ENCODE results near the gene MAD1L1.

Gene MAD1L1

DNA sequence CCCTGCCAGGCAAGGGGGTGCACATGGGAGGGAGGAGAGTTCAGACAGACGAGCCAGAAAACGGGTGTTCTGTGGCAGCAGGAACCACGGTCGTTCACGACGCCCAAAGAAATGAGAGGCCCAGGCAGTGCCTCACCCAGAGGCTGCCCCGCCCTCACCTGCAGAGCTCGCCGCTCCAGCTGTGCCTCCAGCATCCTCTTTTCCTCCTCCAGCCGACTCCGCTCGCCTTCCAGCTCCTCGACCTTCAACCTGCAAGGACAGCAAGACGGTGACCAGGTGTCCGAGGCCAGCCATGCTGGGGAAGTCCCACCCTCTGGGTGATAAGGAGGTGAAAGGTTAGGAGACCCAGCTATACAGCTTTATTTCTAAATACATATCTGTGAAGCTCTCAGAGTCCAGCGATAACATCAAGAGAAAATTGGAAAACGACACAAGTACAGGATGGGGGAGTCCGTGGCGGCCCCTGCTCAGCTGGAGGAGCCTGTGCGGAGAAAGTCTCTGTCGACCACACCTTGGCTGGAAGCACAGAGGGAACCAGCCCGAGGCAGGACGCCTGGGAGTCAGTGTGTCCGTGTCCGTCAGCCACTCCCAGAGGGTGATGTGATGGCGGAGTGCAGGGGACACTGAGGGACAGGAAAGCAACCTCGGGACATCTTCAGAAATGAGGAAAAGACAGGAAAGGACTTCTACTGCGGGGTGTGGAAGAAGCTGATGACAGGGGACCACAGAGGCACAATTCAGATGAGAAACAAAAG is 275.1 kb downstream of the MAD1L1 start:
- DNase-seq (ENCODE audit: low read depth, low spot score) = no peak

DNA sequence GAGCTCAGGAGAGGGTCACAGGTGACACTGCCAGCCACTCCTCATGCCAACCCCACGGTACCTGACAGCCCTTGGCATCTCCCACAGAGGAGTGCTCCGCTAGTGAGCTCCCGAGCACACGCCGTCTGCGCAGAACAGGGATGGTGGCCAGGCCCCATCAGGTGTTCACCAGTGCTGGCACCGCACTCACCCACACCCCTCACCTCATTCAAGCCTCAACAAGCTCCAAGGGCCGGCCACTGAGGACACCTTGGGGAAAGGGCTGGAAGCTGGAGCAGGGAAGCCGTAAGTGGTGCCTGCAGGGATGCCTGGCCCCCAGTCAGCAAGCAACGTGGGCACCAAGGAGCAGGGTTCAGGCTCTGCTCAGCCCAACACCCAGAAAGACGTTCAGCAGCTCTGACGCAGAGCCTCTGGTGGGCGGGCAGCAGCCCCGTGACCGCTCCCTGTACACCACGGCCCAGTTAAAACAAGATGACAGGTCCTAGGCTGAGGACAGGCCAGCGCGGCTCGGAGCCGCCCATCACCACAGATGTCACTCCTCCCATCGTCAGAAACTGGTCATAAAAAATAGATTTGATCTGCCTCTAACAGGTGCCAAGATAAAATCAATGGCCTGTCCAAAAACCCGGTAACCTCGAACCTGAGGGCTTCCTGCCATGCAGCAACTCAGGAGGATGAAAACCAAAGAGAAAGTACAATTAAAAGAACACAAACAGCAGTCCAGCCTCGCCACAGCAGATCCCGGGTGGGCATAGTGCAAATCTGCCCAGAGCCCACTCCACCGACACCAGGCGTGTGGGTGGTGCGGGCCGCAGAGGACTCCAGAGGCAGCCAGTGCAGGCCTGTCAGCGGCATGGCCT is 275.9 kb downstream of the MAD1L1 start:
- no peak for DNase-seq (ENCODE audit: low read depth, low spot score)

DNA sequence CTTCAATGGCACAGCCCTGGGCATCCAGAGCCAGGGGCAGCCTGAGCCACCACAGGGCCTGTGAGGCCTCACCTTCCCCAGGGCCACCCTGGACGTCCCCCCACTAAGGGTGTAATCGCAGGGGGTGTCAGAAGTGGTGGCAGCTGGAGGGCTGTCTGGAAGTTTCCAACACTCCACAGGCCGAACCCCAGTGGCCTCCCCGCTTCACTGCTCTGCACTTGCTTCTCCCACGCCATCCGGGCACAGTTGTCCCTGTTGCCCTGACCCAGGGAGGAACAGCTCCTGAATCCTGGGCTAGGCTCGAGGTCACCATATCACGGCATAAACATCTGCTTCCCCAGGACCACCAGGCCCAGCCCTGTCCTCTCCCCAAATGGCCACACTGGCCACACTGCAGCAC is 276.6 kb downstream of the MAD1L1 start:
- no peak for DNase-seq (ENCODE audit: low read depth, low spot score)

DNA sequence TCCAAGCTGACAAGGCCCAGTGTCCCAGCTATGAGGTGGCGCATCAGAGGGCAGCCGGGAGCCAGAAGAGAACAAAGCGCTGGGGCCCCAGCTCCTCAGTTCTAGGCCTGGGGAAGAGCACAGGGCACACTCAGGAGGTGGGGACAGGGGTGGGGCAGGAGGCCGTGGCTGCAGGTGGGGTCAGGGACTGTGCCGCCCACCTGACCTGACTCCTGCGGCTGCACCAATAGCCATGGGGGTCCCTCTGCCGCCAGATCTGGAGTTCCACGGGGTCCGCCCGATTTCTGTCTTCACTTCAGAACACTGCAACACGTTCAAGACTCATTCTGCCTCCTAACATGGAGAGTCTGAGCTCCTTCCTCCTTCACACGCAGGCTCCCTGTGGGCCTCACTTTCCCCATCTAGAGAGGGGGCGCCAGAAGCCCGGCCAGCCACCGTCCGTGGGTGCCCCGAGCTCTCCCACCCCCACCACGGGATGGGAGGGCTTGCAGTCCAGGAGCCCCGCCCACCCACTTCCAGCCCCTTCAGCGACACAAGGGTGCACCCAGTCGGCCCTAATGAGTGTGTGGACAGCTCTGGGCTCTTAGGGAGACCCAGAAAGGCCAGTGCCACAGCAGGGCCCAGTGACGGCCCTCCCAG is 278.3 kb downstream of the MAD1L1 start:
- DNase-seq (ENCODE audit: low read depth, low spot score) = no peak

DNA sequence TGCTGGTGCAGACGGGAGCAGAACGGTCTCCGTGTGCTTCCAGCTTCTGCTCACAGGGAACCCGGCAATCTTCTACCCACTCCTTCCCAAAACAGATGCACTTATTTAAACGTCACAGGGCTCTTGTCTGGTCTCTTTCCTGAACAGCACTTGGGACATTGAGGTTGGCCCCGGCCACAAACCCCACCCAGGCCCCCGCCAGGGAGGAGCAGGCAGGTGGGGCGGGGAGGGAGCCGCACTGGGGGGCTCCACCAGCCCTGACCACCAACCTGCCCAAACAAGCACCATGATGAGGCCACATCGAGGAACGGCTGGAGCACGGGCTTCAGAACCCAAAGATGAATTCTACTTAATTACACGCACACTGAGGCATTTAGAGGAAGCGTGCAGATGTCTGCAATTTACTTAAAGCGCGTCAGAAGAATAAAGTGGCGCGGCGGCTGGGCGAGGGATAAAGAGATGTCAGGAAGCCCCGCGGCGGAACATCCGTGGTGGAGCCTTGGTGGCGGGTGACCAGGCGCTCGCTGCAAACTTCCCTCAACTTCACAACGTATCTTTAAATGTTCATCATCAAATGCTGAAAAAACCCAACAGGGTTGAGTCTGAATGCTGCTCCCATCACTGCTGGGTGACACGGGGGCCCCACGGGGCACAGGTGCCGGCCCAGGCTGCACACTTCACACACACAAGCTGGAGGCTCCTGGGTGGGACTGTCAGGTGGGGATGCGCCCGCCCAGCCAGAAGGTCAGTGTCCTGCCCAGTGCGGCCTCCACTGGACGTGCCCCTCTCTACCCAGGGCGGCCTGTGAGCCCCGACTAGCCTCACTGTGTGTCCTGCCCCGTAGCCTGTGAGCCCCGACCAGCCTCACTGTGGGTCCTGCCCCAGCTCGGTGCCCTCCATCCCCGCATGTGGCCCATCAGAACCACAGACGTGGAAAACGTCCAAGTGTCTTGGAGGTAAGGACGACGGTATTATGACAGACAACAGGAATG is 279.2 kb downstream of the MAD1L1 start:
- DNase-seq (ENCODE audit: low read depth, low spot score) = no peak

DNA sequence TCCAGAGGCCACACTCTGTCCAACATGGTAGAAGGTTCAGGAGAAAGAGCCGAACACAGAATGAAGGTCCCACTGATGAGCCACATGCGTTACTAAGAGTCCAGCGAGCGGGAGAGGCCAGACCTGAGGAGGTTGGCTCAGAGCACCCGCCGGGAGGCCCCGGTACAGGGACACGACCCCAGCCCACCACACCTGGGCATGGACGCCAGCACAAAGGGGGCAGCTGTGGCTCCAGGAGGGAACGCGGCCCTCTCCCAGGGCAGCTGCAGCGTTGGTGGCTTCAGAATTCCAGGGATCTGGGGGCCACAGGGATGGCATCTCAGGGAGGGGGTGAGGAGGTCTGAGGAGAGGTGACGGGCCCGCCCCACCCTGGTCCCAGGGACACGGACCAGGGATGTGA is 280.0 kb downstream of the MAD1L1 start:
- no peak for DNase-seq (ENCODE audit: low read depth, low spot score)

DNA sequence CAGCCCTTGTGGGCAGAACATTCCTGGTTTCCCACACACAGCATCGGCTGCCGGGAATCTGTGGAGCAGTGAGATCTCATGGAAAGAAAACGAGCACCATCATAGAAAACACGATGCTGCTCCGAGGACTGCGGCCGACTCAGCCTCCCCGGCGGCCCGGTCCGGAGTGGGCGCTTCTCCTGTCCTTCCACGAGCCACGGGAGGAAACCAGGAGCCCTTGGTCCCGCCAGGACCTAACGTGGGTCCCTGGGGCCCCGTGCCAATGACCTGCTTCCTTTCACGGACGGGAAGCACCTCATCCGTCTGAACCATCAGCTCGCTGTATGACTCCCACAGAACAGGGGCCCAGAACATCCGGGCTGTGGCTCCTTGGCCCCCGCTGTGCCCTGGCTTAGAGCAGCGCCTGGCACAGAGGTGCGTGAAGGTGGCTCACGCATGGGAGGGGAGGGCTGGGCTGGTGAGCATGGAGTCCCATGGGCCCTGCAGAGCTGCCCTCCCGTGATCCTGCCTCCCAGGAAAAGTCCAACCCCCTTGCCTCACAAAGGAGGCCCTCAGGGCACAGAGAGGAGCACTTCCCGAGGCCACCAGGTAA is 280.5 kb downstream of the MAD1L1 start:
- no peak for DNase-seq (ENCODE audit: low read depth, low spot score)

DNA sequence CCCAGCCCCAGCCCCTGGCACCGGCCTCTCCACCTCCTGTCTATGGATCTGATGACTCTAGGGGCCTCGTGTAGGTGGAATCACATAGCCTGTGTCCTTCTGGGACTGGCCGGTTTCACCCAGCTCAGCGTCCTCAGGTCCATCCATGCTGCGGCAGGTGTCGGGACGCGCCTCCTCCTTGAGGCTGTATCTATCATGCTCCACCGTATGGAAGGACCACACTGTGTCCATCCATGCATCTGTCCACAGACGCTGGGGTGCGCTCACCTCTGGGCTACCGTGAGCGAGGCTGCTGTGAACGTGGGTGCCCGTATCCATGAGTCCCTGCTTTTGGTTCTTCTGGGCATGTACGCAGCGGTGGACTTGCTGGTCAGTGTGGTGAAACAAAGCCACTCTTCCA is 281.1 kb downstream of the MAD1L1 start:
- no peak for DNase-seq (ENCODE audit: low read depth, low spot score)

DNA sequence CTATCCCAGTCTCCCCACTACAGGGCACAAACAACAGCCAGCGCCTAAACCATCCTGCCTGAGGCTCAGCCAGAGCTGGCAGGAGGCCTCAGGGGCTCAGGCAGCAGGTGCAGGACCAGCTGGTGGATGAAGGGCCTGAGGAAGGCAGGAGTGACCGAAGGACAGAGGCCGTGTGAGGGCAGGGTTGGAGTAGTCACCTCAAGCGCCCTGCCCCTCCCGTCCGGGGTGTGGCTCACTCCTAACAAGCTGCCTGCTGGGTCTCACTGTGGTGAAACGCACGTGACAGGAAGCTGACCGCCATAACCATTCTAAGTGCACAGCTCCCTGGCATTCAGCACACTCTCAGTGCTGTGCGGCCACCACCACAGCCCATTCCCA is 281.6 kb downstream of the MAD1L1 start:
- no peak for DNase-seq (ENCODE audit: low read depth, low spot score)

DNA sequence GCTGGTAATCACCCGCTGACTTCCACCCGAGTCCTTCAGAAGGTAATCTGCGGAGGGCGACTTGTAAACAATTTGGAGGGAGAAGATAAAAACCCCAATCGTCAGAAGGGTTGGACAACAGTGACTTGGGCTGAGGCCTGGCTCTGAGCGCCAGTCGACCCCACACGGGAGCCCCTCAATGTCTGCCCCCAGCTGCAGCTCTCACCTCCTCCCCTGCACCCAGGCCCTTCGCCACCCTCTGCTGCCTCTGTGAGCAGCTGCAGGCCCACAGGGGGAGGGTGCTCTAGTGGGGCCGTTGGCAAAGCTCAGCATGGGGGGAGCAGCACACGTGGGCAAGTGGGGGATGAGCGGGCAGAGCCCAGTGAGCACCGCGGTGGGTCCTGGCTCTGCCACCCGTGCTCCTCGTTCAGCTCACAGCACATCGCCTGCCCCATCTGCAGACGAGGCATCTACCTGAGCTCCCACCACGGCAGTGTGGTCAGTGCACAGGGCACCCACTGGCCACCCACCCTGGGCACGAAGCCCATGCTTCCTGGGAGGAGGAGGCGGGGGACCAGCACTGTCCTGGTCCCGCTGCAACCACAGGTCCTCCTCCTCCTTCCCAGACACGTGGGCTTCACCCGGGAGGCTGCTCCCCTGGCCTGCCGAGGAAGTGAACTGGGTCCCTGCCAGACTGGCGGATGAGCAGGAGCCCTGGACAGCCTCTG is 282.1 kb downstream of the MAD1L1 start:
- no peak for DNase-seq (ENCODE audit: low read depth, low spot score)

DNA sequence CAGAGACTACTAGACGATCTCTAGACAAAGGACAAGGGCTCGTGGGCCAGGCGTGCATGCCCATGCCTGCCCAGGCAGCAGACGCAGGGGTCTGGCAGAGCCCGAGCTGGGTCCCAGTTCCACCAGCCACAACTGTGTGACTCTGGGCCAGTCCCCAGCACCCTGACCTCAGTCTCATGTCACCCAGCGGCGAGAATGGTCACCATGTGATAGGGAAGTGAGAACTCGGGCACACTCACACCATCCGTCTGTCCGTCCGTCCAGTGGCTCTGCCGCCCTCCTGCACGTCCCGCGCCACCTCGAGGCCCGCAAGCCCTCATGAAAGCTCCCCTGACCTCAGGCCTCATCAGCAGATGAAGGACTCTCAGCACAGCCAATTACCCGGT is 282.7 kb downstream of the MAD1L1 start:
- DNase-seq (ENCODE audit: low read depth, low spot score) = no peak

DNA sequence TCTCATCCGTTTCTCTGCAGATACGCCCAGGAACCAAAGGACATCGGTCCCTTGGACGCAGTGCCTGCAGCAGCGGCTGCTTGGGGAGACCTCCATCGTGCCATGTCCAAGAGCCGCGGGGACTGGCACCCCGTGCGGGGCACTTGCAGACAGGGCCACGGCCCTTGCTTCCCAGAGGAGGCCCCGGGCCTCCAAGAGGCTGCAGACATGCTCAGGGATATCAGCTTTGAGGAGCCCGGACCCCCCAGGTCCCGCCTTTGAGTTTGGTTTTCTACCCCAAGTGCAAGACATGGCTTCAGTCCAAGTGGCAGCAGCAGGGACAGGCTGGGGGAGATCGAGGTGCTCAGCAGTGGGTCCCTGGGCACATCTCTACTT is 283.1 kb downstream of the MAD1L1 start:
- DNase-seq (ENCODE audit: low read depth, low spot score) = no peak

DNA sequence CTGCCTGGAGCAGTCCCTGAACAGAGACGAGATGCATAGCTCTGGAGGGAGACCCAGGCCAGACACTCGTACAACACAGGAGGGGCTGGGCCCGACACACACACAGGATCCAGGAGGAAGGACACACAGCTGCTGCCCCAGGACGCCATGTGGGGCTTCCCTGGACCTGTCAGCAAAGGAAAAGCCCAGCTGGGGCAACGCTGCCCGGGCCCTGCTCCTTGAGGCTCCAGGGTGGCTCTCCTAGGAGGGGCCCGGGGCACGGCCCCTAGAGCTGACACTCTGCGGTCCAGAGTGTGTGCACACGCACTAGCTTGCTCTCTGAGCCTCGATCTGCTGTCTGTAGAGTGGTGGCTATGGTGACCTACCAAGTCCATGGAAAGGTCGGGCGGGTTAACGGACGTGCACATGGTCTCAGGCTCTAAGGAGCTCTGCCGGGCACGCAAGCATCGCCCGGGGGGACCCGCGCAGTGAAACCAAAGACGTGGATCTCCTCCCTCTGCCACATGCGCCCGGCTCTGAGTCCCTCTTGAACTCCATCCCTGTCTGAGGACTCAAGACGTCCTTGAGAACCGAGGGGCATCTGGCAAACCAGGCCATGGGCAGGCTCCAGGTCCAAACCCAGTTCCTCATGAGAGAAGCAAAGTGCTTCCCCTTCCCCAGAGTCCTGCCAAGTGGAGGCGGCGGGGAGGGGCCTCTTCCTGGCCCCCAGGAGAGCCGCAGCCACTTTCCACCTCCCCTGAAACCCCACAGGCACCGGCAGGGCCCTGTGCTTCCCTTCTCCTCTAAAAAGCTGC is 283.7 kb downstream of the MAD1L1 start:
- no peak for DNase-seq (ENCODE audit: low read depth, low spot score)

DNA sequence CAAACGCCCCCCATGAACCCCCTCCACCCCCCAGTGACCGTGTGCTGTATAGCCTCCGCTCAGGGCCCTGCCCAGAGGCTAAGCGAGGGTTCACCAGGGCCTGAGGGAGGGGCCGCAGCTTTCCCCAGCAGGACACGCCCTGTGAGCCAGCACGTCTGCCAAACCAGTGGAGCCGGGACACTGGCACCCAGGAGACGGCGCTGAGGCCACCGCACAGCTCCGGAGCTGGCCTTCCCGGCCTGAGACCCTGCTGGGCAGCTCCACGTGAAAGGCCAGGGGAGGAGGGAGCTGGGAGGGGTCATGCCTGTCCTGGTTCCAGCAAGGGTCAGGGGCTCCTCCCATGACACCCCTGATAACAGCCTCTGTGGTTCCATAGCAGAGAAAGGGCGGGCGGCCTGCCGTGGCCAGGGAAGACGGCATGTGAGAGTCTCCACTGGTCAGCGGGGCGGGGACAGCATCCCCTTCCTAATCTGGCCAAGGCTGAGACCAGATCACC is 284.4 kb downstream of the MAD1L1 start:
- no peak for DNase-seq (ENCODE audit: low read depth, low spot score)

DNA sequence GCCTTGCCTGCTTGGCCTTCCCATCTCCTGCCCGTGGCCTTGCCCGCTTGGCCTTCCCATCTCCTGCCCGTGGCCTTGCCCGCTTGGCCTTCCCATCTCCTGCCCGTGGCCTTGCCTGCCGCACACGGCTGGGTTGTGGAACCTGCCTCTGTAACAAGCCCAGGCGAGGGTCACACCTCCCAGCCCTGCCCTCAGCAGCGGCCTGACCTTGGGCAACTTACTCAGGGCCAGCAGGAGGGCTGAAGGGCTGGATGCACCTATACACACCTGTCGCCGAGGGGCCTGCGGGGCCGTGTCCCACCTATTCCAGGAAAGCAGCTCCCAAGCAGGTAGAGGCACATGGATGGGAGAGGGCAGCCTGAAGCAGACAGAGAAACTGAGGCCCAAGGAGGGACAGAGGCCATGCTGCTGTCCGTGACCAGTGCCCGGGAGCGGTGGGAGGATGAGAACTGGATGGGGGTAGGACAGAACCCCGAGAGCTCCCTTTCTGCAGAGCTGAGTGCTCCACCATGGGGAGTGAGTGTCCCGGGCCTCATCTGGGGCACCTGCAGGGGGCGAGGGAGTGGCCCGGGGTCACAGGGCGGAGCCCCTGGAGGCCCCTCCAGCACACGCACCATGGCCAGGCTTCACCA is 285.0 kb downstream of the MAD1L1 start:
- no peak for DNase-seq (ENCODE audit: low read depth, low spot score)

DNA sequence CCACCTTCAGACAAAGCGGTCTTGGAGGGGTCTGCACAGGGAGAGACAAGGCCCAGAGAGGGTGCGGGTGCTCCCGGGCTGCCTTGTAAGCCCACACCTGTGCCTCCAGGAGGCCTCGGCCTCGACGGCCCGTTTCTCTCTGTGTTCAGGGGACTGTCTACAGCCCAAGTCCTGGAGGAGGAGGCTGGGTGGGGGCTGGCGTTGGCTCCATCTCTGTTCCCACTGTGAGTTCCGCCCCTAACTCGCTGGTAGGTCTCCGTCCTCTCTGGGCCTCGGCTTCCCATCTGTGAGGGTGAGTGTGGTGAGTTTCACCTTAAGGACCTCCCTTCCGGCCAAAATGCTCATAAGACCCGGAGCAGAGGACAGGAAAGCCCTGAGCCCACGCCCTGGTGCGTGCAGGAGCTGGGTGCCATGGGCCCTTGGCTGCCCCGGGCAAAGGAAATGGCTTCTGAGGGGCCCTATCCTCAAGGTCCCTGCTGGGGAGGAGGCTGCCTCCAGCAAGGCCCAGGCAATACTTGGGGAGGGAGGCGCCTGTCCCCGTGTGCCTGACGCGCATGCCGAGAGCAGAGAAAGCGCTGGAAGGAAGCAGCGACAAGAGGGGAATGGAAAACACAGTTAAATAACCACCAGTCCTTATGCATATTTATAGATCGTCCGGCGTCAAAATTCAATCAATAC is 285.8 kb downstream of the MAD1L1 start:
- no peak for DNase-seq (ENCODE audit: low read depth, low spot score)

DNA sequence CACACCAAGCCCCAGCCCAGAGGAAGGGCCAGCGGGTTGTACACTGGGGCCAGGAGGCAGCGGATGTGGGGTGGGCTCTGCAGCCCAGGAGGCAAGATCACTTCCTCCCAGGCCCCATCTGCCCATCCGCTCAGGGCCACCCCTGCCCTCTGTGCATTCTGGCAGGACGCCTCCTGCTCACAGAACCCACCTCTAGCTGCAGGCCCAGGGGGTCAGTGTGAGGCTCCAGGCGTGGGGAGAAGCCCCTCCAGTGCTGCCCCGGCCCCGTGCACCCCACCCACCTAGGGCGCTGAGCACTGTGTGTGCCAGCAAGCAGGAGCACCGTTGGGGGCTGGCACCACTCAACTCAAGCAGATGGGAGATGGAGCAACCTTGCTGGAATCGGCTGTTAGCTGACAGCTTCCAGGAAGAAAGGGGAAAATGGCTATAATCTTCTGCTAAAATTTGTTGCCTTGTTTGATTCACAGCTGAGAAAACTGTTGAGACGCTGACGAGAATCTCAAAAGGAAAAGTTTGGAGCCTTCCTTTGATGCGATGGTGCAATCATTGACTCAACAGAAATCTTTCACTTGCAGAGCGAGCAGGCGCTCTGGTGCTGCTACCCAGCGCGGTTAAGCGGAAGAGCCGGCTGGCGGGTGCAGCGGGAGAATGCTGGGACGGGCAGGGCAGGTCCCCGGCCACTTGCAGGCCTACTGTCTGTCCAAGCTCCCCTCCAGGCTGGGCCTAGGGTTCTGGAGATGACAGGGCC is 286.5 kb downstream of the MAD1L1 start:
- no peak for DNase-seq (ENCODE audit: low read depth, low spot score)

DNA sequence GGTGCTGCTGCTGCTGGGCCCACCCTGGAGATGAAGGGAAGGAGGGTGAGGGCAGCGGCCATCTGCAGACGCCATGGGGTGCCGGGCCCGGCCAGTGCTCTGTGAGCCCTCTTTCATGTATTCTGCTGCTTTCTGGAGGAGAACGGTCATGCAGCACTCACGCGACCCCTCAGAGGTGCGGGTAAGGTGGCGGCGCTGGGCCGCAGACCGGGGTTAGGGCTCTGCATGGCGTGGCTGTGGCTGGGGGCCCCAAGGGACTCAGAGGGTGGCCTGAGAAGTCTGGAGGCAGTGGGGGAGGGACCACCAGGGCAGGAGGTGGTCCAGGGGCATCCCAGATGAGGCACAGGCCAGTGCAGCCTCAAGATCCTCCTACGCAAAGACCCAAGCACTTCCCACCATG is 287.2 kb downstream of the MAD1L1 start:
- no peak for DNase-seq (ENCODE audit: low read depth, low spot score)
